CD14-positive monocyte (primary cell): ENCODE results near the gene USPL1. TPM values are rescaled to one million over a fixed set of nuclear protein-coding genes. Genes with fewer than 3 reads are reported as not detected.

ENCODE experiments used
- DNase-seq, 3 donors: peaks; one replicate each; pipeline ENCODE4 v3.0.0-alpha.2; 2011 to 2022
- H2AFZ ChIP-seq: 2 replicates; pipeline ENCODE4 v1.6.0; 2012; ENCODE audit warnings: mild to moderate bottlenecking, low read depth, low read length, inconsistent platforms; ENCODE audit not compliant: insufficient read depth, poor library complexity, severe bottlenecking
- H3K27ac ChIP-seq, 2 donors: 1 replicate in 1 of 2; 2 replicates in 1 of 2; pipeline ENCODE4 v1.5.1; 2012 to 2013; ENCODE audit warnings: low read length in 2 of 2, control low read depth in 1 of 2, inconsistent platforms in 1 of 2, low read depth in 1 of 2, mild to moderate bottlenecking in 1 of 2
- H3K27me3 ChIP-seq, 2 donors: one replicate each; pipeline versions ENCODE4 v1.6.0 to v1.6.1; 2011 to 2013; ENCODE audit warnings: low read length in 2 of 2; ENCODE audit not compliant: control insufficient read depth in 2 of 2, insufficient read depth in 2 of 2
- H3K36me3 ChIP-seq, 2 donors: replicated peaks in 1 of 2; 1 replicate in 1 of 2; 2 replicates in 1 of 2; pipeline versions ENCODE4 v1.5.1 to v1.6.1; 2012 to 2013; ENCODE audit warnings: low read length in 2 of 2, control low read depth in 1 of 2, inconsistent platforms in 1 of 2, mild to moderate bottlenecking in 1 of 2; ENCODE audit not compliant: insufficient read depth in 2 of 2, control insufficient read depth in 1 of 2
- H3K4me1 ChIP-seq, 2 donors: 1 replicate in 1 of 2; 2 replicates in 1 of 2; pipeline versions ENCODE4 v1.5.1 to v1.6.1; 2012 to 2013; ENCODE audit warnings: low read length in 2 of 2, control low read depth in 1 of 2, inconsistent platforms in 1 of 2, mild to moderate bottlenecking in 1 of 2, moderate library complexity in 1 of 2; ENCODE audit not compliant: insufficient read depth in 2 of 2, control insufficient read depth in 1 of 2
- H3K4me2 ChIP-seq: replicated peaks from 2 replicates; pipeline ENCODE3; 2012; ENCODE audit warnings: low read length, moderate library complexity, mild to moderate bottlenecking; ENCODE audit not compliant: poor library complexity, severe bottlenecking; ENCODE audit errors: extremely low read depth
- H3K4me3 ChIP-seq, 3 experiments: fragments of 200-600 bp in 1 of 3; sonication (generic) in 1 of 3; replicated peaks in 1 of 3; 1 replicate in 2 of 3; 2 replicates in 1 of 3; pipeline ENCODE4 v1.5.1; 2011 to 2013; ENCODE audit warnings: low read length in 3 of 3, mild to moderate bottlenecking in 3 of 3, control low read depth in 2 of 3, low read depth in 2 of 3, inconsistent platforms in 1 of 3, moderate library complexity in 1 of 3
- H3K79me2 ChIP-seq: 2 replicates; pipeline ENCODE4 v1.6.0; 2012; ENCODE audit warnings: mild to moderate bottlenecking, control low read depth, inconsistent platforms, low read length, moderate library complexity; ENCODE audit not compliant: insufficient read depth
- H3K9ac ChIP-seq: 2 replicates; pipeline ENCODE4 v1.6.0; 2017; ENCODE audit warnings: low read length, mild to moderate bottlenecking; ENCODE audit not compliant: insufficient read depth, poor library complexity, severe bottlenecking
- H3K9me3 ChIP-seq, 2 donors: replicated peaks in 1 of 2; 1 replicate in 1 of 2; 2 replicates in 1 of 2; pipeline versions ENCODE4 v1.5.1 to v1.6.1; 2012 to 2013; ENCODE audit warnings: low read length in 2 of 2, control low read depth in 1 of 2; ENCODE audit not compliant: control insufficient read depth in 1 of 2, insufficient read depth in 1 of 2
- H4K20me1 ChIP-seq: 2 replicates; pipeline ENCODE4 v1.6.0; 2012; ENCODE audit warnings: mild to moderate bottlenecking, low read length, control low read depth, moderate library complexity; ENCODE audit not compliant: insufficient read depth
- H3K27ac Mint-ChIP-seq, 7 donors: one replicate each; pipeline ENCODE4 v1.8.0; 2020; ENCODE audit warnings: mild to moderate bottlenecking in 7 of 7, mixed read lengths in 7 of 7, moderate library complexity in 6 of 7, inconsistent platforms in 2 of 7
- H3K27me3 Mint-ChIP-seq, 3 donors: one replicate each; pipeline ENCODE4 v1.8.0; 2021 to 2022; ENCODE audit warnings: low read depth in 3 of 3, mild to moderate bottlenecking in 3 of 3, mixed read lengths in 3 of 3, moderate library complexity in 3 of 3, inconsistent platforms in 1 of 3
- H3K36me3 Mint-ChIP-seq, 2 donors: one replicate each; pipeline ENCODE4 v1.8.0; 2020; ENCODE audit warnings: mixed read lengths in 2 of 2, inconsistent platforms in 1 of 2, mild to moderate bottlenecking in 1 of 2
- H3K4me1 Mint-ChIP-seq: one replicate; pipeline ENCODE4 v1.8.0; 2020; ENCODE audit warnings: mild to moderate bottlenecking, mixed read lengths
- H3K4me3 Mint-ChIP-seq, 2 donors: one replicate each; pipeline ENCODE4 v1.8.0; 2020; ENCODE audit warnings: mild to moderate bottlenecking in 2 of 2, mixed read lengths in 2 of 2, moderate library complexity in 1 of 2
- H3K9me3 Mint-ChIP-seq, 7 donors: one replicate each; pipeline ENCODE4 v1.8.0; 2020 to 2022; ENCODE audit warnings: mixed read lengths in 7 of 7, mild to moderate bottlenecking in 6 of 7, moderate library complexity in 6 of 7, inconsistent platforms in 2 of 7
- CTCF ChIP-seq: fragments of 200-600 bp; IDR thresholded peaks from one replicate; pipeline ENCODE4 v1.8.0; 2022; ENCODE audit warnings: antibody characterized with exemption, mild to moderate bottlenecking
- WGBS: methylation state at CpG from one replicate; pipeline ENCODE4 v1.1.5; 2013; ENCODE audit warnings: missing lambda C conversion rate; ENCODE audit not compliant: insufficient coverage; 5-methylcytosine and 5-hydroxymethylcytosine counted together
- intact Hi-C, 2 donors: fragments of 100-400 bp; cut with micrococcal nuclease; formaldehyde crosslinking; loops; one replicate each; pipeline versions ENCODE4 v1.15.0 to v1.15.1; 2023
- polyA plus RNA-seq, 3 donors: library from polyadenylated mRNA; depleted of rRNA in 1 of 3; unstranded in 2 of 3; stranded (reverse) in 1 of 3; fragments of 300-500 nt in 2 of 3; fragments of >200 nt in 1 of 3; fragmentation: Illumina TruSeq in 2 of 3; gene quantifications; 1 replicate in 2 of 3; 2 replicates in 1 of 3; pipeline ENCODE4 v1.2.3, GENCODE V29; 2012 to 2021

Gene USPL1
- polyA plus RNA-seq, 3 donors: 3.9 to 20.5 (median 5.5) TPM

DNA sequence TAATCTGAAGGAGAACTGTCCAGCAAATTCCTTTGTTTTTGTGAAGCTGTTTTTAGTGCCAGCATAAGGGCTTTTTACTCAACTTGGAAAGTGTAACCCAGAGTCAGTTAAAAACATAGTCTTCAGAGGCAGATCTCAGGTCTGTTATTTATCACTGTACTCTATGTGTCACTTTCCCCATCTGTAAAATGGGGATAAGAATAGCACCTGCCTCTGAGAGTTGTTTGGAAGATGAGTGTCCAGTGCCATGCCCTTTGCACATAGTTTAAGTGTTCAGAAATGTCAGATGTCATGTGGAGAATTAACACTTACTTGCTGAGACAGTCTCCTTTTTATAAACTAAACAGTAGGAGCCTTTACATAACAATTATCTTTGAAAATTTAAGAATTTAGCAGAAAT lies 27.9 kb downstream of the USPL1 start:
- Mint-ChIP-seq H3K9me3 (no peaks in the 10 kb centered on the region), H3K4me3 (no peak overlapping the region), H3K27me3 (no peaks in the 10 kb centered on the region), H3K36me3 (peaks cover 79 to 89% of the 10 kb centered on the region in 2 donors), H3K4me1 (no peaks in the 10 kb centered on the region), H3K27ac (no peak overlapping the region)
- Histone ChIP-seq H3K9ac (no peak overlapping the region), H3K27ac (no peak overlapping the region), H3K79me2 (peaks cover 41% of the 10 kb centered on the region), H3K36me3 (peaks cover 88 to 100% of the 10 kb centered on the region in 2 donors), H3K4me1 (no peaks in the 10 kb centered on the region), H3K9me3 (no peaks in the 10 kb centered on the region), H3K4me2 (no peak overlapping the region), H3K4me3 (no peak overlapping the region), H3K27me3 (no peaks in the 10 kb centered on the region), H2AFZ (no peak overlapping the region), H4K20me1 (peaks cover 73% of the 10 kb centered on the region)
- intact Hi-C loops: no loop called here
- no peak for TF ChIP-seq CTCF
- DNase-seq: no peak

DNA sequence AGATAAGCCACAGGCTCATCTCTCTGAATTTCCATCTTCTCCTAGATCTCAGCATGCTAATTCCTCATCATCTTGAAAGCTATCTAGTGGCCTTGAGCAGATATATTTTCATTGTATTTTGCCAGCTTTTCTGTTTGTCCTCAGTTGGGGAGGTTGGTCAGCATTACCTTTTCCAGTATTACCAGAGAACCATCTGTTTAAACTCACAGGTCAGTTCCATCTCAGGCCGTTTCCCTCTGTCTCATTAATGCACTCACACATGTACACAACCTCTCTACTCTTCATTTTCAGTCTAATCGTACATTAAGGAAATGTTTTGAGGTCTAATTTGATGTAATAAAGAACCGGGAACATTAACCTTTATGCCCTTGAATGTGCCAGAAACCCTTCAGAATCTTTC lies 29.7 kb downstream of the USPL1 start:
- no peaks in the 10 kb centered on the region for H3K4me1 Mint-ChIP-seq
- no peak overlapping the region for H3K27ac ChIP-seq
- intact Hi-C loops: no loop called here
- no peak overlapping the region for H3K9ac ChIP-seq
- peak overlapping the region in 1 of 7 donors; percentile 63 for H3K27ac Mint-ChIP-seq
- no peaks in the 10 kb centered on the region for H3K4me1 ChIP-seq
- no peak overlapping the region for H3K4me2 ChIP-seq
- TF ChIP-seq CTCF: no peak
- no CpG with 5 or more reads among the region's 3 CpGs for WGBS
- H3K79me2 ChIP-seq: peaks cover 31% of the 10 kb centered on the region
- peaks cover 75 to 91% of the 10 kb centered on the region in 2 donors for H3K36me3 Mint-ChIP-seq
- H3K36me3 ChIP-seq: peaks cover 76 to 97% of the 10 kb centered on the region in 2 donors
- no peaks in the 10 kb centered on the region for H3K9me3 Mint-ChIP-seq
- no peak overlapping the region for H3K4me3 Mint-ChIP-seq
- H2AFZ ChIP-seq: no peak overlapping the region
- H3K4me3 ChIP-seq: no peak overlapping the region
- H3K27me3 ChIP-seq: no peaks in the 10 kb centered on the region
- no peaks in the 10 kb centered on the region for H3K27me3 Mint-ChIP-seq
- peaks cover 70% of the 10 kb centered on the region for H4K20me1 ChIP-seq
- no peaks in the 10 kb centered on the region for H3K9me3 ChIP-seq
- no peak for DNase-seq
